ENCODE measurements around the gene IGF1R. TPM values are rescaled to one million over a fixed set of nuclear protein-coding genes. Genes with fewer than 3 reads are reported as not detected.

Gene IGF1R
- total and polyA plus RNA-seq, 4 experiments from 2014 or later: 0.45 to 49.2 (median 25.1) TPM

DNA sequence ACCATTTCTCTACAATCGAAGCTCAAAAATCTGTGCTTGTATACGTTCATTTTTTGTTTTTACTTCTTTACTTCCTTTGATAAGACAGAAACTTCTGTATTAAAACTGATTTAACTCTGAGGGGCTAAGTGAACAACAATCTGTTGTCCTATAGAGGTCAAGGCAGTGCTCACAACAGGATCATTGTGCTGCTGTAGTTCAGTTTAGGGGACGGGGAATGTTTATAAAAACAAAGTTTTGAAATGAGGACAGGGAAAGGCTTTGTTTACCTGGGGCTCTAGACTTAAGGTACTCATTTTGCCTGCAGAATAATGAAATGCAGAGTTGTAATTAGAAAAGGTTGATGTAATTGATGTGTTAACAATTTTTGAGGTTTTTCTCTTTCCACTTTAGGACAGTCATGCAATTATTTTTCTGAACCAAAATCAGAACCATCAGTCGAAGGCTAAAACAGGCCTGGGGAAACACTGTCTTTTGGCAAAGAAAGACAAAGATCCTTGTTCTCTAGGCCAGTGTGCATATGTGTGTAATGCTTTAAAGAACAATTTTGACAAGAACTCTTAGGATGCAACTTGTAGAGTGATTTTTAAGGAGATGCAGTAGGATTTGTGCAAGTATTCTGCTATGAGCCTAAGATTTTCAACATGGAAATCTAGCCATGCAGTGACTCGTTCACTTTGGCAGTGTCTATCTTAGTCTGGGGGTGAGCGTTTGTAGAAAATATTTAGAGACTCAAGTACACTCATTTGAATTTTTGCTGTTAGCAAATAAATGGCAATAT is 194.0 kb downstream of the IGF1R start:
- Mint-ChIP-seq H3K36me3 (no peaks in the 10 kb centered on the region), H3K9me3 (no peaks in the 10 kb centered on the region), H3K4me1 (peaks cover 0 to 13% (median 3%) of the 10 kb centered on the region in 4 donors), H3K27me3 (peaks cover 0 to 2% of the 10 kb centered on the region in 2 donors), H3K27ac (no peak overlapping the region), H3K4me3 (no peak overlapping the region)
- intact Hi-C loops (cut with micrococcal nuclease): no loop called here
- Histone ChIP-seq H3K27me3 (ENCODE audit: insufficient read depth, low read length) (no peaks in the 10 kb centered on the region), H3K4me3 (ENCODE audit: low read length in 2 of 2) (no peak overlapping the region), H3K27ac (ENCODE audit: low read depth, low read length) (no peak overlapping the region), H3K4me1 (ENCODE audit: insufficient read depth, low read length) (no peaks in the 10 kb centered on the region), H3K36me3 (ENCODE audit: insufficient read depth, low read length) (no peaks in the 10 kb centered on the region), H3K9me3 (ENCODE audit: control insufficient read depth in 1 of 2, low read length in 2 of 2) (no peaks in the 10 kb centered on the region)
- ChIA-PET CTCF (ENCODE audit: partially characterized antibody) (interaction anchor here (0.9 kb wide), 1 partner anchor 40 kb away, joined by 3 read pairs; no protein-coding TSS in a partner anchor), POLR2A (ENCODE audit: partially characterized antibody) (no interaction called here)
- DNase-seq: no peak

DNA sequence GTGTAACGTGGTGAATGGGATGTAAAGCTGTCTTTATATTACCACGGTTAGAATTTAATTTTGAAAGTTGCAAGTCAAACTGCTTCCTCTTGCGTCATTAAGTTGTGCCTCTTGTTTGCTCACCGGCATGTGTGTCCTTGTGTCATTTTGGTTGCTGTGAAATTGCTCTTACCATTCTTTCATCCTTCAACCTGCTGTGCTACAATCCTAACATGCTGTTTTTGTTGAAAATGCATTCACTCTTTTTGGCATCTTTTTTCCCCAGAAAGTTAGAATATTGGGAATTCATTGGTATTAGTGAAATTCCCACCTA is 194.6 kb downstream of the IGF1R start:
- Mint-ChIP-seq H3K36me3 (no peaks in the 10 kb centered on the region), H3K4me1 (peaks cover 0 to 13% (median 3%) of the 10 kb centered on the region in 4 donors), H3K27ac (no peak overlapping the region), H3K9me3 (no peaks in the 10 kb centered on the region), H3K27me3 (peaks cover 0 to 2% of the 10 kb centered on the region in 2 donors), H3K4me3 (no peak overlapping the region)
- Histone ChIP-seq H3K9me3 (ENCODE audit: control insufficient read depth in 1 of 2, low read length in 2 of 2) (no peaks in the 10 kb centered on the region), H3K27me3 (ENCODE audit: insufficient read depth, low read length) (no peaks in the 10 kb centered on the region), H3K36me3 (ENCODE audit: insufficient read depth, low read length) (no peaks in the 10 kb centered on the region), H3K4me1 (ENCODE audit: insufficient read depth, low read length) (no peaks in the 10 kb centered on the region), H3K4me3 (ENCODE audit: low read length in 2 of 2) (no peak overlapping the region), H3K27ac (ENCODE audit: low read depth, low read length) (no peak overlapping the region)
- ChIA-PET POLR2A (ENCODE audit: partially characterized antibody) (no interaction called here), CTCF (ENCODE audit: partially characterized antibody) (interaction anchor here (0.6 kb wide), 1 partner anchor 233 kb away, joined by 3 read pairs; no protein-coding TSS in a partner anchor)
- intact Hi-C loops (cut with micrococcal nuclease): no loop called here
- no peak for DNase-seq

- no peak for DNase-seq
- peaks cover 0 to 13% (median 3%) of the 10 kb centered on the region in 4 donors for H3K4me1 Mint-ChIP-seq
- H3K36me3 Mint-ChIP-seq: no peaks in the 10 kb centered on the region
- ChIA-PET POLR2A (ENCODE audit: partially characterized antibody) (interaction anchor here (0.5 kb wide), 1 partner anchor 162 kb away, joined by 3 read pairs; no protein-coding TSS in a partner anchor), CTCF (ENCODE audit: partially characterized antibody) (interaction anchor here (1.9 kb wide), 1 partner anchor 66 kb away, joined by 6 read pairs; no protein-coding TSS in a partner anchor)
- no peak overlapping the region for H3K4me3 ChIP-seq (ENCODE audit: low read length in 2 of 2)
- H3K36me3 ChIP-seq (ENCODE audit: insufficient read depth, low read length): no peaks in the 10 kb centered on the region
- no peaks in the 10 kb centered on the region for H3K9me3 Mint-ChIP-seq
- H3K9me3 ChIP-seq (ENCODE audit: control insufficient read depth in 1 of 2, low read length in 2 of 2): no peaks in the 10 kb centered on the region
- peaks cover 0 to 2% of the 10 kb centered on the region in 2 donors for H3K27me3 Mint-ChIP-seq
- H3K4me1 ChIP-seq (ENCODE audit: insufficient read depth, low read length): no peaks in the 10 kb centered on the region
- peak overlapping the region in 1 of 7 donors; percentile 11 for H3K27ac Mint-ChIP-seq
- H3K27ac ChIP-seq (ENCODE audit: low read depth, low read length): no peak overlapping the region
- H3K4me3 Mint-ChIP-seq: no peak overlapping the region
- no peaks in the 10 kb centered on the region for H3K27me3 ChIP-seq (ENCODE audit: insufficient read depth, low read length)
- intact Hi-C loops (cut with micrococcal nuclease): no loop called here
Observed at GRCh38 chr15:98843844-98844243, 195.5 kb downstream of the IGF1R start.

- no peak overlapping the region for H3K27ac Mint-ChIP-seq
- Histone ChIP-seq H3K27ac (ENCODE audit: low read depth, low read length) (no peak overlapping the region), H3K36me3 (ENCODE audit: insufficient read depth, low read length) (no peaks in the 10 kb centered on the region), H3K4me3 (ENCODE audit: low read length in 2 of 2) (no peak overlapping the region), H3K4me1 (ENCODE audit: insufficient read depth, low read length) (no peaks in the 10 kb centered on the region), H3K27me3 (ENCODE audit: insufficient read depth, low read length) (no peaks in the 10 kb centered on the region), H3K9me3 (ENCODE audit: control insufficient read depth in 1 of 2, low read length in 2 of 2) (no peaks in the 10 kb centered on the region)
- H3K4me3 Mint-ChIP-seq: no peak overlapping the region
- H3K27me3 Mint-ChIP-seq: peaks cover 0 to 2% of the 10 kb centered on the region in 2 donors
- no peaks in the 10 kb centered on the region for H3K36me3 Mint-ChIP-seq
- ChIA-PET POLR2A (ENCODE audit: partially characterized antibody) (interaction anchor here (0.5 kb wide), 1 partner anchor 162 kb away, joined by 3 read pairs; no protein-coding TSS in a partner anchor), CTCF (ENCODE audit: partially characterized antibody) (interaction anchor here (1.9 kb wide), 1 partner anchor 66 kb away, joined by 6 read pairs; no protein-coding TSS in a partner anchor)
- H3K4me1 Mint-ChIP-seq: peaks cover 0 to 13% (median 3%) of the 10 kb centered on the region in 4 donors
- DNase-seq: no peak
- no peaks in the 10 kb centered on the region for H3K9me3 Mint-ChIP-seq
- intact Hi-C loops (cut with micrococcal nuclease): no loop called here
Observed at GRCh38 chr15:98844261-98844660, 195.9 kb downstream of the IGF1R start.

DNA sequence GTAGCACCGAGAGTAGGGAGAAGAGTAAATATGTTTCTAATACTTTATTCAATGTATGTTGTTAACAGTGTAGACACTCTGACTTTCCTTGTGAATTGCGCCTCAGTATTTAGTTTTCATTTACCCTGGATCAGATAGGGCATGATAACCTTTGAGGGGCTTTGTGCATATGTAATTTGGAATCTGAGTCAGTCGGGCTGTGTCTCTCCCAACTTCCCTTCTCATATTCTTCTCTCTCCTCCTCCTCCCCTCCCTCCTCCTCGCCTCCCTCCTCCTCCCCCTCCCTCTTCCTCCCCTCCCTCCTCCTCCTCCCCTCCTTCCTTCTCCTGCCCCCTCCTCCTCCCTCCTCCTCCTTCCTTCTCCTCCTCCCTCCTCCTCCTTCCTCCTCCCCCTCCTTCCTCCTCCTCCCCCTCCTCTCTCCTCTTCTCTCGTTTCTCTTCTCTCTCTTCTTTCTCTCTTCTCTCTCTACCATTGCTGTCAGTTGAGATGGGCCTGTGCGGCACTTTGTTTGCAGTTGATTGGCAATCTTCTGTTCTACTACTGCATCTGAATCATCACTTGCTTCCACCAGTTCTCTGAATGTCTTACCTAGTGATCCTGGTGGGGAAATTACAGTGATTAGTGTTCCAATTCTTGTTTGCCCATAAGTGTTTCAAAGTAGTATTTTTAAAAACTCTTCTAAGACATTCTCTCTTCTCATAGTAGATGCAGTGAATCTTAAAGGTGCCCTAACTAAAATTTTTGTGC is 197.0 kb downstream of the IGF1R start:
- Mint-ChIP-seq H3K4me1 (peaks cover 2 to 13% (median 8%) of the 10 kb centered on the region in 4 donors), H3K27ac (no peak overlapping the region), H3K36me3 (no peaks in the 10 kb centered on the region), H3K4me3 (no peak overlapping the region), H3K9me3 (no peaks in the 10 kb centered on the region), H3K27me3 (peaks cover 0 to 2% of the 10 kb centered on the region in 2 donors)
- no peak for DNase-seq
- Histone ChIP-seq H3K4me1 (ENCODE audit: insufficient read depth, low read length) (peaks cover under 1% of the 10 kb centered on the region), H3K36me3 (ENCODE audit: insufficient read depth, low read length) (no peaks in the 10 kb centered on the region), H3K27ac (ENCODE audit: low read depth, low read length) (no peak overlapping the region), H3K9me3 (ENCODE audit: control insufficient read depth in 1 of 2, low read length in 2 of 2) (no peaks in the 10 kb centered on the region), H3K4me3 (ENCODE audit: low read length in 2 of 2) (no peak overlapping the region), H3K27me3 (ENCODE audit: insufficient read depth, low read length) (no peaks in the 10 kb centered on the region)
- ChIA-PET CTCF (ENCODE audit: partially characterized antibody) (interaction anchor here (1.2 to 1.9 kb wide), 2 partner anchors 67 to 198 kb away, joined by 3 to 6 read pairs; no protein-coding TSS in a partner anchor), POLR2A (ENCODE audit: partially characterized antibody) (no interaction called here)
- intact Hi-C loops (cut with micrococcal nuclease): no loop called here

DNA sequence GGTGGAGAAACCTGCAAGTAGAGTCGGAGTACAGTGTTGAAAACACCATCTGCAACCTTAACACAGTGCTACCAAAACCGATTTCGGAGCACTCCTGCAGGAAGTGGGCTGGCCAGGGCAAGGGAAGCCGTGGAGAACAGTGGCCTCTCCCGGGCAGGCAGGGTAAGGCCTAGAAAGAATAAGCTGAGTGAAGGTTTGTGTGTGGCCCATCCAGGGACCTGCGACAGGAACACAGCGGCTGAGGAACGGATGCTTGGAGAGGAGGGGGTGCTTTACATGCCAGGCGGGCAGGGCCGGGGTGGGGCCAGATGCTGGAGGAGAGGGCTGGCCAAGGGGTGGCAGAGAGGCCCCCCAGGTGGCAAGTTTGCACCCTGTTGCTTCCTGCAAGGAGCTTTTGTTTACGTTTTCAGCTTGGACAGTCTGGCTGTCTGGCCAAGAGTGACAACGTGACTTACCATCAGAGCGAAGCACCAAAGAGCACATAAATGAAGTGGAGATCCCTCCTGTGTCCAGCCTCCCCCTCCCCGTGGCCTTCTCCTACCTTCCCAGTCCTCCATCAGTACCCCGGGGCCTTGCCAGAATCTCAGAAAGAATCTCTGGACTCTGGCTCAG is 202.7 kb downstream of the IGF1R start:
- POLR2A ChIA-PET (ENCODE audit: partially characterized antibody): no interaction called here

More for the DNA sequence above, 202.7 kb downstream of the IGF1R start:
- Histone ChIP-seq H3K27ac (ENCODE audit: low read depth, low read length) (peak overlapping the region; percentile 4), H3K4me1 (ENCODE audit: insufficient read depth, low read length) (peaks cover 30% of the 10 kb centered on the region), H3K27me3 (ENCODE audit: insufficient read depth, low read length) (no peaks in the 10 kb centered on the region), H3K36me3 (ENCODE audit: insufficient read depth, low read length) (no peaks in the 10 kb centered on the region), H3K9me3 (ENCODE audit: control insufficient read depth in 1 of 2, low read length in 2 of 2) (no peaks in the 10 kb centered on the region), H3K4me3 (ENCODE audit: low read length in 2 of 2) (peak overlapping the region in 1 of 2 donors; percentile 75)
- peak overlapping the region; percentile 90 to 99 (median 94) for H3K4me3 Mint-ChIP-seq
- CTCF ChIA-PET (ENCODE audit: partially characterized antibody): interaction anchor here (0.6 to 1.0 kb wide), 12 partner anchors 9 to 190 kb away, joined by 3 to 6 read pairs (median 3); no protein-coding TSS in a partner anchor
- peaks cover 0 to 1% (median 0%) of the 10 kb centered on the region in 8 donors for H3K9me3 Mint-ChIP-seq
- peak overlapping the region; percentile 91 to 97 (median 92) for H3K27ac Mint-ChIP-seq
- H3K36me3 Mint-ChIP-seq: peaks cover 0 to 7% of the 10 kb centered on the region in 2 donors
- peaks cover 20 to 44% (median 33%) of the 10 kb centered on the region in 4 donors for H3K4me1 Mint-ChIP-seq
- intact Hi-C loops (cut with micrococcal nuclease): no loop called here
- no peaks in the 10 kb centered on the region for H3K27me3 Mint-ChIP-seq
- peak; percentile 64 to 81 (median 68) for DNase-seq
